Large intestine (tissue), 3 donors: ENCODE results near the gene AMOT. TPM values are rescaled to one million over a fixed set of nuclear protein-coding genes. Genes with fewer than 3 reads are reported as not detected.
A peak's percentile ranks its signal among the peaks of the same experiment; 100 is the strongest.

ENCODE experiments used
- DNase-seq, 2 donors: peaks; one replicate each; pipeline versions ENCODE4 v3.0.0 to v3.0.0-alpha.2; 2013
- H3K27ac ChIP-seq: one replicate; pipeline ENCODE4 v1.5.1; 2013; ENCODE audit warnings: low read length
- H3K27me3 ChIP-seq: 2 replicates; pipeline ENCODE4 v1.6.1; 2013; ENCODE audit warnings: low read length; ENCODE audit not compliant: control insufficient read depth, insufficient read depth
- H3K36me3 ChIP-seq: 2 replicates; pipeline ENCODE4 v1.6.1; 2013; ENCODE audit warnings: low read length; ENCODE audit not compliant: control insufficient read depth, insufficient read depth
- H3K4me1 ChIP-seq: one replicate; pipeline ENCODE4 v1.6.1; 2013; ENCODE audit warnings: low read length; ENCODE audit not compliant: control insufficient read depth, insufficient read depth
- H3K4me3 ChIP-seq: one replicate; pipeline ENCODE4 v1.5.1; 2013; ENCODE audit warnings: low read length
- H3K9me3 ChIP-seq: one replicate; pipeline ENCODE4 v1.6.1; 2013; ENCODE audit warnings: mild to moderate bottlenecking, low read depth, low read length, moderate library complexity; ENCODE audit not compliant: control insufficient read depth
- WGBS: methylation state at CpG from one replicate; pipeline ENCODE4 v1.1.5; 2013; ENCODE audit warnings: low lambda C conversion rate; ENCODE audit not compliant: insufficient coverage; 5-methylcytosine and 5-hydroxymethylcytosine counted together
- polyA plus RNA-seq: library from polyadenylated mRNA; unstranded; fragments of 120-200 nt; gene quantifications from one replicate; pipeline ENCODE4 v1.2.1, GENCODE V29; 2013

AMOT gene
- polyA plus RNA-seq, 1 donor: 27.7 TPM

DNA sequence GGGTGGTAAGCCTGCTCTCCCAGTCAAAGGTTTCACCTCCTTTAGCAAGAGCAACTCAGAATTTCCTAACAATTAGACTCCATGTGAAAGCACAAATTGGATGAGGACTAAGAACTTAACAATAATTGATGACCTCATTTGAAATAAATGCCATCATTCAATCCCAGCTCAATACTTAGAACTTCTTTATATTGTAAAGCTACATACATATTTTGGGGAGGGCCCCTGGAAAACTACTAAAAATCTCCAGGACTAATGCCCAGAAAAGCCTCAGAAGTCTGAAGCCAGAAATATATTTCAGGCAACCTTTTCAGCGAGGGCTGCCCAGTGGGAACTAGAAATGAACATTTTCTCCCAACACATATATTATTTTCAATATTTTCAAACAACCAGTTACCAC is 38.1 kb downstream of the AMOT start:
- no peak for DNase-seq
- Histone ChIP-seq H3K27me3 (no peaks in the 10 kb centered on the region), H3K36me3 (peaks cover 24% of the 10 kb centered on the region), H3K9me3 (no peaks in the 10 kb centered on the region), H3K4me3 (no peak overlapping the region), H3K27ac (no peak overlapping the region), H3K4me1 (no peaks in the 10 kb centered on the region)
- no CpG with 5 or more reads among the region's 1 CpG for WGBS

DNA sequence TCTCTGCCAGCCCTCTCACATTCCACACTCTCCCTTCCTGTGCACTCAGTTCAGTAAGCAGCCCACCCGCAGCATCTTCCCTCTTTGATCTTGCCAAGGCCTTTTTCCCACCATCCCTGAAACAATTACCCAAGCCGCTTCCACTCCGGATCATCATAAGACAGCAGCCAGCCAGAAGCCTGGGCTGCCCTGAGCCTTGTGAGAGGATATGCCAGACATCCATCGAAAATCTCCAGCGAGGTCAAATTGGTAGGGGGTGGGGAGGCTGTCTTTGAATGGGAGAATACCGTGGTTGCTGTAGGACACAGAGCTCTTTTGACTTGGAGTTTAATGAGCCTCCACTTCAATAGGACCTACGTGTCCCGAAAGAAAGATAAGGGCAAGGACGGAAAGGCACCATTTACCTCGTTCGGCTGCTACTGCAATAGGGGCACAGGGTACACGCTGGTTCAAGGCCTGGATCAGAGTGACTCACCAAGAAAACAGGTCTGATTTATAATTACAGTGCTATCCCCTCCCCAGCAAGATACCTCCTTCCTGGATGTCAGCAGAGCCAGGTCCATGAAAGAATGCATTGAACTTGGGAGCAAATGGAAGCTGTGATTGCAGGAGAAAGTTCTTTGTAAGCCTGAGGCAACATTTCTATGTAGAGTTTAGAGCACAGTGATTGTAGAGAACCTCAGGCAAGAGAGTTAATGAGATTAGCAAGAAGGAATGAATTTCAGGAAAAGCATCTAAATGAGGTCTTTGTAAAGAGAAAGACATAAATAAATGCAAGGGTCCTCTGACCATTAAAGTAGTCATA is 39.5 kb downstream of the AMOT start:
- Histone ChIP-seq H3K27ac (no peak overlapping the region), H3K27me3 (no peaks in the 10 kb centered on the region), H3K36me3 (peaks cover 29% of the 10 kb centered on the region), H3K9me3 (no peaks in the 10 kb centered on the region), H3K4me3 (no peak overlapping the region), H3K4me1 (no peaks in the 10 kb centered on the region)
- no CpG with 5 or more reads among the region's 12 CpGs for WGBS
- DNase-seq: no peak

GRCh38 chrX:112799425-112799824 is 41.2 kb downstream of the AMOT start:
- Histone ChIP-seq H3K27ac (no peak overlapping the region), H3K4me3 (no peak overlapping the region), H3K36me3 (peaks cover 25% of the 10 kb centered on the region), H3K9me3 (no peaks in the 10 kb centered on the region), H3K27me3 (no peaks in the 10 kb centered on the region), H3K4me1 (no peaks in the 10 kb centered on the region)
- no peak for DNase-seq
- no CpG with 5 or more reads among the region's 1 CpG for WGBS

GRCh38 chrX:112798736-112799135 is 41.9 kb downstream of the AMOT start:
- Histone ChIP-seq H3K36me3 (peaks cover 24% of the 10 kb centered on the region), H3K4me1 (no peaks in the 10 kb centered on the region), H3K9me3 (no peaks in the 10 kb centered on the region), H3K27ac (no peak overlapping the region), H3K27me3 (no peaks in the 10 kb centered on the region), H3K4me3 (no peak overlapping the region)
- no CpG with 5 or more reads among the region's 2 CpGs for WGBS
- DNase-seq: no peak

DNA sequence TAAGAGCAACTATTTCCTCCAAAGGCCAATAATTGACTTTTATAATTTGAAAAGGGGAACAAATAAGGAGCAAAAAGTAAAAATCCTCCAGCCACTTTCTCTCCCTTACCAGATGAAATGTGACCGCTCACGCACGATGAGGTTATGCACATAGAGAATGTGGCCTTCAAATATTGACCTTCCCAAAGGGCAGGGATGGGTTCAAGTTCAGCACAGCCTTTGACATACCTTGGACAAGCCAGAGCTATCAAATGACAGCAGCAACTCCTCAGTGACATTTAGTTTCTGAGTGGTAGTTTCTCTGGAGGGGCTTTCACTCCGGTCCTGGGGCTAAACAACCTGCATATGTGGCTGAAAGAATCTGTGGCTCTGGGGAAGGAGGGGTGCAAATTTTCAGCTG is 50.7 kb downstream of the AMOT start:
- Histone ChIP-seq H3K27ac (no peak overlapping the region), H3K4me1 (peaks cover 1% of the 10 kb centered on the region)
- WGBS: no CpG with 5 or more reads among the region's 4 CpGs

DNA sequence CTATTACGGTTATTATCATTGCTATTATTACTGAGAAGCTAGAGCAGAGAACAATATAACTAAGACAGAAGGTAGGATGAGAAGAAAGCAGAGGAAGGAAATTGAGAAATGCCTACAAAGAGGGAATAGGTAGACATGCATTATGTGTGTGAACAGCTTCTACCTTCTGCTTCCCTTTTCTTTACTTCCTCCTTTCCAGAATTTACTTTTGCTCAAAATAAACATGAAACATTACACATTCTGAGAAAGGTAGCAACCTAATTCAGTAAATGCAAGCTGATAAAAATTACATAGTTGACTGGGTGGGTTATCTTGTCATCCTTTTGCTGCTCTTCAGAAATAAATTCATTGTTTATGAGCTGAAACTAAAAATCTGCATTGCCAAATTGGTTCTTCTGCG is 54.6 kb downstream of the AMOT start:
- Histone ChIP-seq H3K4me1 (peaks cover 10% of the 10 kb centered on the region), H3K27ac (peak overlapping the region; percentile 48), H3K9me3 (no peaks in the 10 kb centered on the region), H3K36me3 (peaks cover 26% of the 10 kb centered on the region), H3K4me3 (no peak overlapping the region), H3K27me3 (no peaks in the 10 kb centered on the region)
- no CpG with 5 or more reads among the region's 2 CpGs for WGBS
- no peak for DNase-seq

More for the DNA sequence above, 50.7 kb downstream of the AMOT start:
- no peak for DNase-seq
- peaks cover 29% of the 10 kb centered on the region for H3K36me3 ChIP-seq
- no peaks in the 10 kb centered on the region for H3K27me3 ChIP-seq
- no peaks in the 10 kb centered on the region for H3K9me3 ChIP-seq
- no peak overlapping the region for H3K4me3 ChIP-seq

DNA sequence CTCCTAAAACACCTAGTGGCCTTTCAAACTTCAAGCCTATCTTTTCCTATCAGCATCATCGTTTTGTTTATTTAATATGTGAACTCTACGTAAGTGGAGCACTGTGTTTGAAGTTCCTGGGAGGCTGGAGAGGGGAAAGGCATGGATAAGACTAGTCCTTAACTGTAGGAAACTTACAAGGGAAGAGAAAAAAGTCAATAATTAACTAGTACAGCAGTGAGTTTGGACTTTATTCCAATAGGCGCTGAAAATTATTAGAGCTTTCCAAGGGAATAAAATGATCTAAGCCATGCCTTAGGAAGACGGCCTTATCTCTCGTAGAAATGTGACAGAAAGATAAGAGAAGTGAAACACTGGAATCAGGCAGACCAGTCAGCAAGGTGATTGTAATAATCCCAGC is 55.3 kb downstream of the AMOT start:
- peak; percentile 26 to 65 for DNase-seq
- Histone ChIP-seq H3K27me3 (no peaks in the 10 kb centered on the region), H3K9me3 (no peaks in the 10 kb centered on the region), H3K4me1 (peaks cover 10% of the 10 kb centered on the region), H3K27ac (peak overlapping the region; percentile 48), H3K4me3 (no peak overlapping the region), H3K36me3 (peaks cover 27% of the 10 kb centered on the region)
- no CpG with 5 or more reads among the region's 5 CpGs for WGBS

DNA sequence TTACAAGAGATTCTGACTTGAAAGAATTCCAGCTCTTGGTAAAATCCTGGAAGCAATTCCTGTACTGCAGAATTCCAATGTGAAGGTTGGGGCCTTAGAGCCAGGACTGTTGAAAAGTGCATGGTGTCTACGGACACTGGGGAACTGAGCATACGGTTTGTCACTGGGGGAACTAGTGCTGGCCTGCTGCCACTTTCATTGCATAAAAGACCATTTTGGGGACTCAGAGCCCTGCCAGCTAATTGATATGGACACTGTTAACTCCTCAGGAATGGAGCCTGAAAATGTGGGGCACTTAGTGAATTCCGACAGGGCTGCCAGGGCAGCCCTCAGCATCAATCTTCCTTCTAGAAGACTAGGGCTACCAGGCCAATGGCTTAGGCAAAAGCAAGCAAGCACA is 55.9 kb downstream of the AMOT start:
- peaks cover 25% of the 10 kb centered on the region for H3K36me3 ChIP-seq
- no peaks in the 10 kb centered on the region for H3K9me3 ChIP-seq
- no peak overlapping the region for H3K4me3 ChIP-seq
- H3K4me1 ChIP-seq: peaks cover 10% of the 10 kb centered on the region
- H3K27ac ChIP-seq: peak overlapping the region; percentile 12
- H3K27me3 ChIP-seq: no peaks in the 10 kb centered on the region
- DNase-seq: no peak
- no CpG with 5 or more reads among the region's 3 CpGs for WGBS

- Histone ChIP-seq H3K4me1 (peaks cover 1% of the 10 kb centered on the region), H3K36me3 (peaks cover 36% of the 10 kb centered on the region), H3K27me3 (no peaks in the 10 kb centered on the region), H3K27ac (no peak overlapping the region), H3K9me3 (no peaks in the 10 kb centered on the region), H3K4me3 (no peak overlapping the region)
- no CpG with 5 or more reads among the region's 9 CpGs for WGBS
- DNase-seq: no peak
These were observed 61.5 kb downstream of the AMOT start for GRCh38 chrX:112779139-112779538.

- H3K27me3 ChIP-seq: no peaks in the 10 kb centered on the region
- WGBS: no CpG with 5 or more reads among the region's 10 CpGs
- H3K27ac ChIP-seq: no peak overlapping the region
- H3K4me3 ChIP-seq: no peak overlapping the region
- DNase-seq: no peak
- H3K9me3 ChIP-seq: no peaks in the 10 kb centered on the region
- H3K4me1 ChIP-seq: no peaks in the 10 kb centered on the region
- H3K36me3 ChIP-seq: peaks cover 20% of the 10 kb centered on the region
These were observed 65.9 kb downstream of the AMOT start for GRCh38 chrX:112774651-112775293.
